Measurements from ENCODE around the gene EYA4. TPM values are rescaled to one million over a fixed set of nuclear protein-coding genes. Genes with fewer than 3 reads are reported as not detected.

EYA4 gene
- total RNA-seq, 1 donor from 2014 or later = 8.1 TPM

DNA sequence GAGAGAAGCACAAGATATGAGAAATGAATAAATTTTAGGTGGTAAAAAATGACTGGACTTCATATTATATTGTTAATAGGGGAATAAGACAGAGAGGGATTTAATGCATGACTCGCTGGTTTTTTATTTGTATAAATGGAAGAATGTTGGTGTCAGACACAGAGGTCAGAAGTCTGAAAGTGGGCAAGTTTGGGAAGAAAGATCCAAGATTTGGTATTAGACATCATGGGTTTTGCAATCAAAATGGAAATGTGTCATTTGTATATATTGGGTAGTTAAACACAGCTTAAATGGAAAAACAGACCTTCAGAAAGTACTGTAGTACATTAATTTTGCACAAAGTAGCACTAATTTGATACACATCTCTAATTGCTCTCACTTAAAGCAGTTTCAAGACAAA, 96.2 kb downstream of the EYA4 start:
- Mint-ChIP-seq H3K27ac (ENCODE audit: unreplicated experiment) (no peak overlapping the region), H3K9me3 (ENCODE audit: unreplicated experiment) (no peaks in the 10 kb centered on the region), H3K4me3 (ENCODE audit: unreplicated experiment) (no peak overlapping the region), H3K4me1 (ENCODE audit: unreplicated experiment) (no peaks in the 10 kb centered on the region), H3K27me3 (ENCODE audit: unreplicated experiment) (no peaks in the 10 kb centered on the region), H3K36me3 (ENCODE audit: low read depth, unreplicated experiment) (no peaks in the 10 kb centered on the region)
- no peak for DNase-seq (ENCODE audit: low spot score)
- TF ChIP-seq, protein P1, sequence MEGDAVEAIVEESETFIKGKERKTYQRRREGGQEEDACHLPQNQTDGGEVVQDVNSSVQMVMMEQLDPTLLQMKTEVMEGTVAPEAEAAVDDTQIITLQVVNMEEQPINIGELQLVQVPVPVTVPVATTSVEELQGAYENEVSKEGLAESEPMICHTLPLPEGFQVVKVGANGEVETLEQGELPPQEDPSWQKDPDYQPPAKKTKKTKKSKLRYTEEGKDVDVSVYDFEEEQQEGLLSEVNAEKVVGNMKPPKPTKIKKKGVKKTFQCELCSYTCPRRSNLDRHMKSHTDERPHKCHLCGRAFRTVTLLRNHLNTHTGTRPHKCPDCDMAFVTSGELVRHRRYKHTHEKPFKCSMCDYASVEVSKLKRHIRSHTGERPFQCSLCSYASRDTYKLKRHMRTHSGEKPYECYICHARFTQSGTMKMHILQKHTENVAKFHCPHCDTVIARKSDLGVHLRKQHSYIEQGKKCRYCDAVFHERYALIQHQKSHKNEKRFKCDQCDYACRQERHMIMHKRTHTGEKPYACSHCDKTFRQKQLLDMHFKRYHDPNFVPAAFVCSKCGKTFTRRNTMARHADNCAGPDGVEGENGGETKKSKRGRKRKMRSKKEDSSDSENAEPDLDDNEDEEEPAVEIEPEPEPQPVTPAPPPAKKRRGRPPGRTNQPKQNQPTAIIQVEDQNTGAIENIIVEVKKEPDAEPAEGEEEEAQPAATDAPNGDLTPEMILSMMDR (IDR thresholded peaks at IDR 0.05; ENCODE audit: unreplicated experiment) = no peak

DNA sequence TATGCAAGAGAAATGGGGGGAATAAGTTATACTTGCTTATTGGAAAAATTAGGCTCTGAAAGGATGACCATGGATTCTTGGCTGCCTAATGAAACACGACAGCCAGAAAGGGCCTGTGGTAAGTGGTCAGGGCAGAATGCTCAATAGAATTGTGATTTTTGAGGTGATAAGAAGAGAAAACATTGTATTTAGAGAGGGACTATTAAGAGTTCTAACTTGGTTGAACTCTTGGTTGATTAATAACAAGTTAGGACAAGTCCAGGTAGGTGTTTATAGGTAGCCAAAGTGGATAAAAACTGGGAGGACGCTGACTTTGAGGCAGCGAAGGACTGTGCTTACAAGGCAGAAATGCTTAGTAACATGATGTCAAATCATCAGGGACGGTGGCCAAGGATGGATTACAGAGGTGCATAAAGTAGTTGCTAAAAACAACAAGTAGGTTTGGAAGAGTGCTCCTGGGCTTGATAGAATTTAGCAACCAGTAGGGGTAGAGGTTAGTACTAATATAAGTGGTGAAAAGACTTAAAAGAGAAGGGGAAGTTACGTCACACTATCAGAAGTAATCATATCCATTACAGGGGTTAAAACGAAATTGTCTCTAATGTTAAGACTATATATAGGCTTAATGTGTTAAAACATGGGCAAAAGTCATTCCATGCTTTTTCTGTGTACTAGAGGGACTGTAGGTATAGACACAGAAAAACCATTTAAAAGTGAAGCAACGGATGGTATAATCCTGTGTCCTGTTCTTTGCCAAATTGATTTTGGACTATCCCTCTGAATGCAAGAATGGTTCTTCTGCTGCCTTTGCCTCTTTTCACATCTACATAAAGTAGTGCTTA, 98.6 kb downstream of the EYA4 start:
- Mint-ChIP-seq H3K27me3 (ENCODE audit: unreplicated experiment) (no peaks in the 10 kb centered on the region), H3K36me3 (ENCODE audit: low read depth, unreplicated experiment) (no peaks in the 10 kb centered on the region), H3K4me1 (ENCODE audit: unreplicated experiment) (no peaks in the 10 kb centered on the region), H3K4me3 (ENCODE audit: unreplicated experiment) (no peak overlapping the region), H3K9me3 (ENCODE audit: unreplicated experiment) (no peaks in the 10 kb centered on the region), H3K27ac (ENCODE audit: unreplicated experiment) (no peak overlapping the region)
- DNase-seq (ENCODE audit: low spot score) = no peak
- TF ChIP-seq, protein P1 (IDR thresholded peaks at IDR 0.05; ENCODE audit: unreplicated experiment) = no peak

DNA sequence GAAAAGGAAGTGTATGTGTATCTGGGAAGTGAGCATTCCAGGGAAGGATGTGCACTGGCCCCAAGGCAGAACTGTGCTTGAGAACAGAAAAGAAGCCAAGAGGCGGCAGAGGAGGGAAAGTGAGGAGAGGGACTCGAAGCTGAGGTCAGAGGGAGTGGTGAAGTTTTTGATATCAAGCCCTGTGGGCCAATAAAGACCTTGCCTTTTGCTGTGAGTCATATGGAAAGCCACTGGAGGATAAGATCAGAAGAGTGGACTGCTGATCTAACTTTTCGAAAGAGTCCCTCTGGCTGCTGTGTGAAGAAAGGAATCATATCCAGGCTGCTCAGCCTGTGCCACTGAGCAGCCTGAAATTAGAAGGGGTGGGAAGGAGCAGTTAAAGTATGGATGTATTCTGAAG, 99.4 kb downstream of the EYA4 start:
- Mint-ChIP-seq H3K4me3 (ENCODE audit: unreplicated experiment) (no peak overlapping the region), H3K9me3 (ENCODE audit: unreplicated experiment) (no peaks in the 10 kb centered on the region), H3K36me3 (ENCODE audit: low read depth, unreplicated experiment) (no peaks in the 10 kb centered on the region), H3K27ac (ENCODE audit: unreplicated experiment) (no peak overlapping the region), H3K4me1 (ENCODE audit: unreplicated experiment) (no peaks in the 10 kb centered on the region), H3K27me3 (ENCODE audit: unreplicated experiment) (no peaks in the 10 kb centered on the region)
- TF ChIP-seq, protein P1 (IDR thresholded peaks at IDR 0.05; ENCODE audit: unreplicated experiment) = no peak
- no peak for DNase-seq (ENCODE audit: low spot score)

DNA sequence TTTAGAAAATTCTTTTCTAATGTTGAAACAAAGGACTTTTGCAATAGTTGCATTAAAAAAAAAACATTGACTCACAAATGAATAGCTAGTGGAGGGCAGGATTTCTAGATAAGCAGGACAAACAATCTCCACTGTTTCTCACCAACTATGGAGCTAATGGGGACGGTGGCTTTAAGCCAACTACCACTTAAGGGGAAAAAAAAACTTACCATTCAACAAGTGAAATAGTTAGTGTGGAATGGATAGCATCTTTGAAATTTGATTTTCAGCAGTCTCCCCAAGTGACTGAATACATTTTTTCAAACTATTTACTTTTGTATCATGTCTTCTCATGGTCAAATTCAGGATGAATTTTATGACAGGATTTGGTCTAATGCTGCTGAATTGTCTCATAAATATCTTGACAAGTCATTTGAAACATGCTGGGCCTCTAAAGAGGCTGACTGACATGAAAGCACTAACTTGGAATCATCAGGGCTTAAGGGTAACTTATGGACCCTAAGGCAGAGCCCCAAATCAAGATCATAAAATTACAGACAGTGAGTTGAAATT, 100.5 kb downstream of the EYA4 start:
- H3K4me1 Mint-ChIP-seq (ENCODE audit: unreplicated experiment) = no peaks in the 10 kb centered on the region
- TF ChIP-seq, protein P1 (IDR thresholded peaks at IDR 0.05; ENCODE audit: unreplicated experiment) = no peak
- H3K27me3 Mint-ChIP-seq (ENCODE audit: unreplicated experiment) = no peaks in the 10 kb centered on the region
- no peaks in the 10 kb centered on the region for H3K9me3 Mint-ChIP-seq (ENCODE audit: unreplicated experiment)
- DNase-seq (ENCODE audit: low spot score) = no peak
- no peak overlapping the region for H3K27ac Mint-ChIP-seq (ENCODE audit: unreplicated experiment)
- H3K36me3 Mint-ChIP-seq (ENCODE audit: low read depth, unreplicated experiment) = no peaks in the 10 kb centered on the region
- H3K4me3 Mint-ChIP-seq (ENCODE audit: unreplicated experiment) = no peak overlapping the region

DNA sequence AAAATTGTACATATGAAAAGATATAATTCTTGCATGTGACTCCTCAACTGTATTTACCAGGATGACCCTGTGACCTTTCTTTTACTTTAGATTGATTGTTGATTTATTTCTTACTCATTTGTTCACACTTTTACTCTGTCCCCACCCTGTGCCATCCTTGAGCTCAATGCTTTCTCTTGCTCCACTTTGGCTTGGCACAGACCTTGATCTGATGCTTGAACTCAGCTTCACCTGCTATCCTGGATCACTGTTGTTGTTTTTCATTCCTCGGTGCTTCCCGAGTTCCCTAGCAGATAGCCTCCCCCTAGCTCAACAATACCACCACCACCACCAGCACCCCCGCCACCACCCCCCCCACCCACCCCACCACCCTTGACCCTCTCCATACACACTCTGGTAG, 102.1 kb downstream of the EYA4 start:
- H3K9me3 Mint-ChIP-seq (ENCODE audit: unreplicated experiment) = no peaks in the 10 kb centered on the region
- H3K4me1 Mint-ChIP-seq (ENCODE audit: unreplicated experiment) = no peaks in the 10 kb centered on the region
- H3K27me3 Mint-ChIP-seq (ENCODE audit: unreplicated experiment) = no peaks in the 10 kb centered on the region
- TF ChIP-seq, protein P1 (IDR thresholded peaks at IDR 0.05; ENCODE audit: unreplicated experiment) = no peak
- no peak overlapping the region for H3K4me3 Mint-ChIP-seq (ENCODE audit: unreplicated experiment)
- H3K36me3 Mint-ChIP-seq (ENCODE audit: low read depth, unreplicated experiment) = no peaks in the 10 kb centered on the region
- DNase-seq (ENCODE audit: low spot score) = no peak
- H3K27ac Mint-ChIP-seq (ENCODE audit: unreplicated experiment) = no peak overlapping the region

Measured in endothelial cell (in vitro differentiated cells).